WTC11 (cell line): ENCODE measurements around the gene SLC2A4. TPM values are rescaled to one million over a fixed set of nuclear protein-coding genes. Genes with fewer than 3 reads are reported as not detected.

Source experiments
- ARID4B ChIP-seq: sonication (generic); formaldehyde crosslinking; IDR thresholded peaks from 2 replicates; pipeline ENCODE4 v1.8.0; 2023; ENCODE audit warnings: missing genetic modification reagents, mild to moderate bottlenecking, borderline replicate concordance
- CREM ChIP-seq: sonication (generic); formaldehyde crosslinking; IDR thresholded peaks from 2 replicates; pipeline ENCODE4 v1.8.1; 2022; ENCODE audit warnings: mild to moderate bottlenecking, missing genetic modification reagents, moderate library complexity
- E2F4 ChIP-seq: sonication (generic); formaldehyde crosslinking; IDR thresholded peaks from 2 replicates; pipeline ENCODE4 v1.8.1; 2022; ENCODE audit warnings: low read depth, mild to moderate bottlenecking, moderate library complexity, missing genetic modification reagents, borderline replicate concordance
- ESRRA ChIP-seq: sonication (generic); formaldehyde crosslinking; IDR thresholded peaks from 2 replicates; pipeline ENCODE4 v1.8.1; 2022; ENCODE audit warnings: mild to moderate bottlenecking, missing genetic modification reagents, borderline replicate concordance
- FOXK1 ChIP-seq: sonication (generic); formaldehyde crosslinking; IDR thresholded peaks from 2 replicates; pipeline ENCODE4 v1.8.0; 2022; ENCODE audit warnings: mild to moderate bottlenecking, moderate library complexity, missing genetic modification reagents
- HMGA2 ChIP-seq: fragments of 250-450 bp; sonication (Bioruptor Pico); IDR thresholded peaks from 2 replicates; pipeline ENCODE4 v1.4.0; 2021; ENCODE audit warnings: mild to moderate bottlenecking, moderate library complexity
- NR1H2 ChIP-seq: sonication (generic); formaldehyde crosslinking; IDR thresholded peaks from 2 replicates; pipeline ENCODE4 v1.9.0; 2021; ENCODE audit warnings: mild to moderate bottlenecking, moderate library complexity, missing genetic modification reagents
- NR2C2 ChIP-seq: sonication (generic); formaldehyde crosslinking; IDR thresholded peaks from 2 replicates; pipeline ENCODE4 v1.8.0; 2022; ENCODE audit warnings: mild to moderate bottlenecking, missing genetic modification reagents
- TCF7 ChIP-seq: sonication (generic); formaldehyde crosslinking; IDR thresholded peaks from 2 replicates; pipeline ENCODE4 v1.8.0; 2022; ENCODE audit warnings: mild to moderate bottlenecking, low read depth, missing genetic modification reagents, moderate library complexity
- ZBTB43 ChIP-seq: sonication (generic); formaldehyde crosslinking; IDR thresholded peaks from 2 replicates; pipeline ENCODE4 v1.8.1; 2023; ENCODE audit warnings: mild to moderate bottlenecking, missing genetic modification reagents
- ZNF138 ChIP-seq: sonication (generic); formaldehyde crosslinking; conservative IDR thresholded peaks from 2 replicates; pipeline ENCODE4 v1.8.1; 2022; ENCODE audit warnings: mild to moderate bottlenecking, moderate library complexity, missing genetic modification reagents
- ZNF396 ChIP-seq: fragments of 250-450 bp; sonication (Bioruptor Pico); IDR thresholded peaks from 2 replicates; pipeline ENCODE4 v1.8.0; 2021; ENCODE audit warnings: mild to moderate bottlenecking, moderate library complexity, borderline replicate concordance
- ZSCAN18 ChIP-seq: fragments of 250-450 bp; sonication (Bioruptor Pico); IDR thresholded peaks from 2 replicates; pipeline ENCODE4 v2.1.2; 2022; ENCODE audit warnings: mild to moderate bottlenecking, moderate library complexity
- total RNA-seq: library from RNA; stranded (reverse); gene quantifications from 3 replicates; pipeline ENCODE4 v1.2.3, GENCODE V29; 2021
- TF ChIP-seq, protein P1 (sequence below): fragments of 250-450 bp; sonication (Bioruptor Pico); conservative IDR thresholded peaks from 2 replicates; pipeline ENCODE4 v1.9.0; 2021; ENCODE audit warnings: mild to moderate bottlenecking
- TF ChIP-seq, protein P2 (sequence below): sonication (generic); formaldehyde crosslinking; IDR thresholded peaks from 2 replicates; pipeline ENCODE4 v1.8.1; 2022; ENCODE audit warnings: mild to moderate bottlenecking, moderate library complexity, missing genetic modification reagents
- TF ChIP-seq, protein P3 (sequence below): sonication (generic); formaldehyde crosslinking; IDR thresholded peaks from 2 replicates; pipeline ENCODE4 v1.8.0; 2022; ENCODE audit warnings: missing genetic modification reagents
- TF ChIP-seq, protein P4 (sequence below): fragments of 250-450 bp; sonication (Bioruptor Pico); IDR thresholded peaks from 2 replicates; pipeline ENCODE4 v1.9.0; 2021; ENCODE audit warnings: moderate library complexity, mild to moderate bottlenecking, inconsistent platforms, borderline replicate concordance
- TF ChIP-seq, protein P5 (sequence below): sonication (generic); formaldehyde crosslinking; IDR thresholded peaks from 2 replicates; pipeline ENCODE4 v1.8.0; 2022; ENCODE audit warnings: mild to moderate bottlenecking, missing genetic modification reagents
- TF ChIP-seq, protein P6 (sequence below): sonication (generic); formaldehyde crosslinking; IDR thresholded peaks from 2 replicates; pipeline ENCODE4 v1.8.0; 2022; ENCODE audit warnings: mild to moderate bottlenecking, missing genetic modification reagents

Gene SLC2A4
- total RNA-seq, 1 experiment from 2014 or later, result 6.4 TPM

GRCh38 chr17:7260651-7261378 lies 20.7 kb upstream of the SLC2A4 start (continued):
- TF ChIP-seq ARID4B (CRISPR knock-in tag) (no peak; the same call in none of the 2 replicates), NR1H2 (CRISPR knock-in tag) (no peak), ZNF138 (CRISPR knock-in tag) (no peak), TCF7 (CRISPR knock-in tag) (no peak), CREM (CRISPR knock-in tag) (no peak; the same call in 1 of the 2 replicates), HMGA2 (CRISPR knock-in tag) (no peak), ZSCAN18 (CRISPR knock-in tag) (no peak), ESRRA (CRISPR knock-in tag) (0 out of 2 replicates have a peak, but pooled peaks have one; percentile 52), NR2C2 (no peak), ZBTB43 (0 out of 2 replicates have a peak, but pooled peaks have one; percentile 41), FOXK1 (CRISPR knock-in tag) (peak; percentile 11; the same call in 1 of the 2 replicates), ZNF396 (CRISPR knock-in tag) (no peak), E2F4 (no peak)
- TF ChIP-seq, protein P1, sequence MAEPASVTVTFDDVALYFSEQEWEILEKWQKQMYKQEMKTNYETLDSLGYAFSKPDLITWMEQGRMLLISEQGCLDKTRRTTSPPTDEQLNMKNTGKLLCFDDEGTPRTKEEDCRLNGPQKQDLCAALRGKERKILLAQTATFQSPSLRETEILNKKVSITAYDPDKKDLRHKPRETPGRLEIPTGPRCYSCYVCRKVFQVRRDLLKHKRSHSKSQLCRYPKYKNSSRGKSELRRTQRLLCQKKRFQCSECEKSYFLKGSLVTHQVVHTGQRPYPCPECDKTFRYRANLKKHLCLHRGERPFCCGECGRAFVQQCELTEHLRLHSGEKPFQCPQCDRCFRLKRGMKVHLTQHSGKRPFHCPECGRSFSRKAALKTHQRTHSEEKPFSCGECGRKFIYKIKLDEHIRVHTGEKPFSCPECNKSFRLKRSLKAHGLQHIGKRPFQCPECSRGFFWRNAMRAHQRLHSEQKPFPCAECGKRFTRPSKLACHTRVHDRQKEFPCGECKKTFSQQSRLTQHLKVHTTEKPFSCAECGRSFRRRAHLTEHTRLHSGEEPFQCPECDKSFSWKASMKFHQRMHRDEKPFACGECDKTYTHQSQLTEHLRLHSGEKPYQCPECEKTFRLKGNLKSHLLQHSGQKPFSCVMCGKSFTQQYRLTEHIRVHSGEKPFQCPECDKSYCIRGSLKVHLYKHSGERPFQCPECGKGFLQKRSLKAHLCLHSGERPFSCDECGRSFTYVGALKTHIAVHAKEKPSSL (CRISPR knock-in tag), result no peak
- TF ChIP-seq, protein P2, sequence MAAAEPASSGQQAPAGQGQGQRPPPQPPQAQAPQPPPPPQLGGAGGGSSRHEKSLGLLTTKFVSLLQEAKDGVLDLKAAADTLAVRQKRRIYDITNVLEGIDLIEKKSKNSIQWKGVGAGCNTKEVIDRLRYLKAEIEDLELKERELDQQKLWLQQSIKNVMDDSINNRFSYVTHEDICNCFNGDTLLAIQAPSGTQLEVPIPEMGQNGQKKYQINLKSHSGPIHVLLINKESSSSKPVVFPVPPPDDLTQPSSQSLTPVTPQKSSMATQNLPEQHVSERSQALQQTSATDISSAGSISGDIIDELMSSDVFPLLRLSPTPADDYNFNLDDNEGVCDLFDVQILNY (CRISPR knock-in tag), result peak; percentile 24; the same call in 1 of the 2 replicates
- TF ChIP-seq, protein P3, sequence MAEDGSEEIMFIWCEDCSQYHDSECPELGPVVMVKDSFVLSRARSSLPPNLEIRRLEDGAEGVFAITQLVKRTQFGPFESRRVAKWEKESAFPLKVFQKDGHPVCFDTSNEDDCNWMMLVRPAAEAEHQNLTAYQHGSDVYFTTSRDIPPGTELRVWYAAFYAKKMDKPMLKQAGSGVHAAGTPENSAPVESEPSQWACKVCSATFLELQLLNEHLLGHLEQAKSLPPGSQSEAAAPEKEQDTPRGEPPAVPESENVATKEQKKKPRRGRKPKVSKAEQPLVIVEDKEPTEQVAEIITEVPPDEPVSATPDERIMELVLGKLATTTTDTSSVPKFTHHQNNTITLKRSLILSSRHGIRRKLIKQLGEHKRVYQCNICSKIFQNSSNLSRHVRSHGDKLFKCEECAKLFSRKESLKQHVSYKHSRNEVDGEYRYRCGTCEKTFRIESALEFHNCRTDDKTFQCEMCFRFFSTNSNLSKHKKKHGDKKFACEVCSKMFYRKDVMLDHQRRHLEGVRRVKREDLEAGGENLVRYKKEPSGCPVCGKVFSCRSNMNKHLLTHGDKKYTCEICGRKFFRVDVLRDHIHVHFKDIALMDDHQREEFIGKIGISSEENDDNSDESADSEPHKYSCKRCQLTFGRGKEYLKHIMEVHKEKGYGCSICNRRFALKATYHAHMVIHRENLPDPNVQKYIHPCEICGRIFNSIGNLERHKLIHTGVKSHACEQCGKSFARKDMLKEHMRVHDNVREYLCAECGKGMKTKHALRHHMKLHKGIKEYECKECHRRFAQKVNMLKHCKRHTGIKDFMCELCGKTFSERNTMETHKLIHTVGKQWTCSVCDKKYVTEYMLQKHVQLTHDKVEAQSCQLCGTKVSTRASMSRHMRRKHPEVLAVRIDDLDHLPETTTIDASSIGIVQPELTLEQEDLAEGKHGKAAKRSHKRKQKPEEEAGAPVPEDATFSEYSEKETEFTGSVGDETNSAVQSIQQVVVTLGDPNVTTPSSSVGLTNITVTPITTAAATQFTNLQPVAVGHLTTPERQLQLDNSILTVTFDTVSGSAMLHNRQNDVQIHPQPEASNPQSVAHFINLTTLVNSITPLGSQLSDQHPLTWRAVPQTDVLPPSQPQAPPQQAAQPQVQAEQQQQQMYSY, result peak; percentile 53; the same call in 1 of the 2 replicates
- TF ChIP-seq, protein P4, sequence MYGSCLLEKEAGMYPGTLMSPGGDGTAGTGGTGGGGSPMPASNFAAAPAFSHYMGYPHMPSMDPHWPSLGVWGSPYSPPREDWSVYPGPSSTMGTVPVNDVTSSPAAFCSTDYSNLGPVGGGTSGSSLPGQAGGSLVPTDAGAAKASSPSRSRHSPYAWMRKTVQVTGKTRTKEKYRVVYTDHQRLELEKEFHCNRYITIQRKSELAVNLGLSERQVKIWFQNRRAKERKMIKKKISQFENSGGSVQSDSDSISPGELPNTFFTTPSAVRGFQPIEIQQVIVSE, result no peak
- TF ChIP-seq, protein P5, sequence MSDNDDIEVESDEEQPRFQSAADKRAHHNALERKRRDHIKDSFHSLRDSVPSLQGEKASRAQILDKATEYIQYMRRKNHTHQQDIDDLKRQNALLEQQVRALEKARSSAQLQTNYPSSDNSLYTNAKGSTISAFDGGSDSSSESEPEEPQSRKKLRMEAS (CRISPR knock-in tag), result peak; percentile 62; the same call in 1 of the 2 replicates
- TF ChIP-seq, protein P6, sequence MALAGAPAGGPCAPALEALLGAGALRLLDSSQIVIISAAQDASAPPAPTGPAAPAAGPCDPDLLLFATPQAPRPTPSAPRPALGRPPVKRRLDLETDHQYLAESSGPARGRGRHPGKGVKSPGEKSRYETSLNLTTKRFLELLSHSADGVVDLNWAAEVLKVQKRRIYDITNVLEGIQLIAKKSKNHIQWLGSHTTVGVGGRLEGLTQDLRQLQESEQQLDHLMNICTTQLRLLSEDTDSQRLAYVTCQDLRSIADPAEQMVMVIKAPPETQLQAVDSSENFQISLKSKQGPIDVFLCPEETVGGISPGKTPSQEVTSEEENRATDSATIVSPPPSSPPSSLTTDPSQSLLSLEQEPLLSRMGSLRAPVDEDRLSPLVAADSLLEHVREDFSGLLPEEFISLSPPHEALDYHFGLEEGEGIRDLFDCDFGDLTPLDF (CRISPR knock-in tag), result 0 out of 2 replicates have a peak, but pooled peaks have one; percentile 13
